Activated CD8-positive, alpha-beta T cell treated with anti-CD3 and anti-CD28 coated beads, Interleukin-2, amount 10 ng/mL, durations not matched to agents 7 days and 5 days (primary cell): ENCODE data around the gene CAMSAP2. TPM values are rescaled to one million over a fixed set of nuclear protein-coding genes. Genes with fewer than 3 reads are reported as not detected.

Experiments used
- ATAC-seq: fragments of 150-1000 bp; cut with Tn5 transposase; one replicate; pipeline ENCODE4 v1.10.0; 2021; ENCODE audit warnings: moderate library complexity
- CTCF ChIA-PET: fragments of 350-600 bp; sonication (Branson Sonifier 250); formaldehyde crosslinking; loops from one replicate; lab custom pipeline; 2021; ENCODE audit warnings: antibody characterized with exemption; lab: Charles Lee
- POLR2A ChIA-PET: fragments of 350-600 bp; sonication (Branson Sonifier 250); formaldehyde crosslinking; loops from one replicate; lab custom pipeline; 2021; ENCODE audit warnings: antibody characterized with exemption; lab: Charles Lee
- DNase-seq: peaks from one replicate; pipeline ENCODE4 v3.0.0-alpha.2; 2020
- H3K27ac Mint-ChIP-seq: one replicate; pipeline ENCODE4 v1.8.0; 2021; ENCODE audit warnings: mild to moderate bottlenecking, mixed read lengths
- H3K27me3 Mint-ChIP-seq: one replicate; pipeline ENCODE4 v1.8.0; 2021; ENCODE audit warnings: low read depth, mixed read lengths
- H3K36me3 Mint-ChIP-seq: one replicate; pipeline ENCODE4 v1.8.0; 2021; ENCODE audit warnings: low read depth, mixed read lengths
- H3K4me1 Mint-ChIP-seq: one replicate; pipeline ENCODE4 v1.8.0; 2021; ENCODE audit warnings: low read depth, mixed read lengths
- H3K4me3 Mint-ChIP-seq: one replicate; pipeline ENCODE4 v1.8.0; 2021; ENCODE audit warnings: mild to moderate bottlenecking, mixed read lengths
- H3K9me3 Mint-ChIP-seq: one replicate; pipeline ENCODE4 v1.8.0; 2022; ENCODE audit warnings: mixed read lengths; ENCODE audit not compliant: insufficient read depth
- total RNA-seq, 2 experiments: library from RNA; stranded (reverse); gene quantifications; one replicate each; pipeline ENCODE4 v1.2.3, GENCODE V29; 2021

Gene CAMSAP2
- total RNA-seq, 2 experiments from 2014 or later = 0.13 TPM; not detected in 1

DNA sequence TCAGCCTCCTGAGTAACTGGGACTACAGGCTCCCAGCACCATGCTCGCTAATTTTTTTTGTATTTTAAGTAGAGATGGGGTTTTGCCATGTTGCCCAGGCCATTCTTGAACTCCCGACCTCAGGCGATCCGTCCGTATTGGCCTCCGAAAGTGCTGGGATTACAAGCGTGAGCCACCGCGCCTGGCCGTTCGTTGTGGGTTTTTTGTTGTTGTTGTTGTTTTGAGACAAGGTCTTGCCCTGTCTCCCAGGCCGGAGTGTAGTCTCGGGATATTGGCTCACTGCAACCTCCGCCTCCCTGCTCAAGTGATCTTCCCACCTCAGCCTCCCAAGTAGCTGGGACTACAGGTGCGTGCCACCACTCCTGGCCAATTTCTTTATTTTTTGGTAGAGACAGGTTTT, 151.3 kb downstream of the CAMSAP2 start:
- Mint-ChIP-seq H3K27me3 (peaks cover 38% of the 10 kb centered on the region), H3K4me1 (peaks cover 70% of the 10 kb centered on the region), H3K27ac (no peak overlapping the region), H3K36me3 (peaks cover 2% of the 10 kb centered on the region), H3K4me3 (no peak overlapping the region), H3K9me3 (no peaks in the 10 kb centered on the region)
- ATAC-seq = no peak
- DNase-seq = no peak
- POLR2A ChIA-PET = no interaction called here
- CTCF ChIA-PET = interaction anchor here (0.9 to 2.9 kb wide), 4 partner anchors 12 to 82 kb away, joined by 3 to 20 read pairs (median 6); no protein-coding TSS in a partner anchor

DNA sequence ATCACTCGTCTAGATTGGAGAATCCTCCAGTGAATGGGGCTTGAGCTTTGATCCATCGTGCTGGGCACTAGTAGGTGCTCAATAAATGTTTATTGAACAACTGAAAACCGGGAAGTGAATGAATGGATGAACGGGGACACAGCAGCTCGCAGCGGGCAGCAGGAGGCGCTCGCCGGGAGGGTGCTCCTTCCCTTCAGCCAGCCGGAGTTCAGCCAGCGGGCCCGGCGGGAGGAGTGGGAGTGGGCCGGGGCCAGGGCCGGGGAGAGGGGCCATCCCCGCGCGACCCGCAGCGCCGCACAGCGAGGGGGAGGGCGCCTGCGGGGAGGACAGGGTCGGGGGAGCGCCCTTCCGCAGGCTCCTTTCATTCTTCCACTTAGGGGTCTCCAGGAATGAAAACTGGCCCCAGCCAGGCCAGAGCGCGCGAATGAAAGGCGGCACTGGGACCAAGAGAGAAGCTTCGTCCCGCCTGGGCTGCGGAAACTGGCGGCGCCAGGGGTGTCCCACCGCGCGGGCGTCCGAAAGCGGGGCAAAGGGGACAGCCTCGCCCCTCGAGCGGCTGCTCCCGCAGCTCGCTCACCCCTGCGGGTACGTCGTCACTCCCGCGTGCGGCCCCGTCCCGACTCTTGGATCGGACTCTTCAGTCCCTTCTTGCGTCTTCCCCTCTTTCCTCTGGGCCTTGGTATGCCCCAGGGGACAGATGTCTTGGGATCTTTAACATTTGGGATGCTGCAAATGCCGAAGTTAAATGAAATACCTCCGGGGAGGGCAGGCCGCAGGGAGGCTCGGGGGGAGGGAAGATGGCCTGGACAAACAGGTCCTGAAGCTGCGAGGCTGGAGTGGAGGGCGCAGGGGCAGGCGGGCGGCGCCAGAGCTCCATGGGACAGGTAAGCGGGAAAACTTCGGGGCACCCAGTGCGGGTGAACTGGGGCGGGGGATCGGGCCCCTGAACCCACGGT, 152.4 kb downstream of the CAMSAP2 start:
- peak overlapping the region; percentile 64 for H3K4me3 Mint-ChIP-seq
- CTCF ChIA-PET = interaction anchor here (0.5 to 2.2 kb wide), 5 partner anchors 13 to 81 kb away, joined by 3 to 6 read pairs (median 3); no protein-coding TSS in a partner anchor
- H3K27me3 Mint-ChIP-seq = peaks cover 38% of the 10 kb centered on the region
- H3K36me3 Mint-ChIP-seq = peaks cover 2% of the 10 kb centered on the region
- DNase-seq = no peak
- no peaks in the 10 kb centered on the region for H3K9me3 Mint-ChIP-seq
- H3K4me1 Mint-ChIP-seq = peaks cover 62% of the 10 kb centered on the region
- no peak overlapping the region for H3K27ac Mint-ChIP-seq
- peak; percentile 8 for ATAC-seq
- POLR2A ChIA-PET = no interaction called here

DNA sequence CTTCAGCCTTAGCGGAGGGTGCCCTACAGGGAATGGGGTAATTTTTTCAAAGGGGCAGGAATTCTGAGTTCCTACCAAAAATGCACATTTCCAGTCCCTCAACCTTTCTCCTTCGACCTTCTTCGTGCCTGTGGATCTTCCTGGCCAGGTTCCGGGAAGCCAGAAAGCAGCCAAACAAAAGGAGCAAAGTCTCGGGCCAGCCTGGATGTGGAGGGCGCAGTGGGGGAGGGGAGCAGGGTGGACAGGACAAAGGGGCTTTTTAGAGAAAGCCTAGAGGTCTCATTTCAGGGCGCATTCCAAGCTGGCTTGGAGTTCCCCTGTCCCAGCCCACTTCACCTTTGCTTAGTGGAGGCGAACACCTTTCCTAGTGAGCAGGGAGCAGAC, 153.1 kb downstream of the CAMSAP2 start:
- Mint-ChIP-seq H3K27ac (no peak overlapping the region), H3K4me3 (peak overlapping the region; percentile 63), H3K4me1 (peaks cover 56% of the 10 kb centered on the region), H3K27me3 (peaks cover 38% of the 10 kb centered on the region), H3K36me3 (peaks cover 2% of the 10 kb centered on the region), H3K9me3 (no peaks in the 10 kb centered on the region)
- ATAC-seq (no peak), DNase-seq (no peak)
- POLR2A ChIA-PET = no interaction called here
- CTCF ChIA-PET = interaction anchor here (1.6 to 2.2 kb wide), 2 partner anchors 14 to 80 kb away, joined by 3 to 6 read pairs; no protein-coding TSS in a partner anchor

DNA sequence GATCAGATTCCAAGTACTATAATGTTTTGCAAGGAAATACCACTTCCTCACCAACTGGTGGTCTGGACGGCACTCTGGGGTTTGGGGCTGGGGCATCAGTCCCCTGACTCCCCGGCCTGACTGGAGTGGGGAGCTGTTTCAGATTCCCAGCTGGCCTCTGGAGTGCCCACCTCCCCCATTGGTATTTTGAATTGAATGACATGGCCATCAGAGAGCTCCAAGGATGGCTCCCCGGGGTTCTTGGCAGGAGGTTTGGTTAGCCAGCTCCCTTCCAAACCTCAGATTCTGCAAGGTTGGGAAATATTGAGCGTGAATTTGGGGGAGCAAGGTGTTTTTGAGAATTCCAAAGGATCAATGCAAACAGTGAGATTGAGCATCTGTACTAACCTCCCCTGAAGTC, 153.9 kb downstream of the CAMSAP2 start:
- ChIA-PET POLR2A (no interaction called here), CTCF (interaction anchor here (0.6 to 2.2 kb wide), 2 partner anchors 80 to 270 kb away, joined by 3 to 6 read pairs; no protein-coding TSS in a partner anchor)
- H3K36me3 Mint-ChIP-seq = peaks cover 2% of the 10 kb centered on the region
- H3K4me1 Mint-ChIP-seq = peaks cover 50% of the 10 kb centered on the region
- no peak overlapping the region for H3K4me3 Mint-ChIP-seq
- H3K9me3 Mint-ChIP-seq = no peaks in the 10 kb centered on the region
- no peak for DNase-seq
- H3K27ac Mint-ChIP-seq = no peak overlapping the region
- peaks cover 40% of the 10 kb centered on the region for H3K27me3 Mint-ChIP-seq
- no peak for ATAC-seq

DNA sequence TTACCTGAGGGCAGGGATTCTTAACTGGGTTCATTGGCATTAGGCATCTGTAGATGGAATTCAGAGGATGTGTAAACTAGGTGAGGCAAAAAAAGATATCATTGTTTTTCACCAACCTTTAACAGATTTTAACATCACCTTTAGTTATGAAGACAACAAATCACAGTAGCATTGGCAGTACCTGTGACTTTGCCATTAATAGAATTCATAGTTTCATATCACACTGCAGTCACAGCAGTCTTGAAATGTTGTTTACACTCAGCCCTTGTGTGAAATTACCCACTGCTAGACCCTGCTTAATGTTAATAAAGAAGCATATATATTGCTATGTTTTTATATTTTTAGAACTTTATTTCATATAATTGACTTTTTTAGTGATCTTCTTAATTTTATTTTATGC, 154.3 kb downstream of the CAMSAP2 start:
- Mint-ChIP-seq H3K27ac (no peak overlapping the region), H3K9me3 (no peaks in the 10 kb centered on the region), H3K4me1 (peaks cover 46% of the 10 kb centered on the region), H3K36me3 (peaks cover 2% of the 10 kb centered on the region), H3K4me3 (no peak overlapping the region), H3K27me3 (peaks cover 43% of the 10 kb centered on the region)
- CTCF ChIA-PET = interaction anchor here (0.6 kb wide), 1 partner anchor 271 kb away, joined by 3 read pairs; no protein-coding TSS in a partner anchor
- DNase-seq (no peak), ATAC-seq (no peak)
- POLR2A ChIA-PET = no interaction called here

DNA sequence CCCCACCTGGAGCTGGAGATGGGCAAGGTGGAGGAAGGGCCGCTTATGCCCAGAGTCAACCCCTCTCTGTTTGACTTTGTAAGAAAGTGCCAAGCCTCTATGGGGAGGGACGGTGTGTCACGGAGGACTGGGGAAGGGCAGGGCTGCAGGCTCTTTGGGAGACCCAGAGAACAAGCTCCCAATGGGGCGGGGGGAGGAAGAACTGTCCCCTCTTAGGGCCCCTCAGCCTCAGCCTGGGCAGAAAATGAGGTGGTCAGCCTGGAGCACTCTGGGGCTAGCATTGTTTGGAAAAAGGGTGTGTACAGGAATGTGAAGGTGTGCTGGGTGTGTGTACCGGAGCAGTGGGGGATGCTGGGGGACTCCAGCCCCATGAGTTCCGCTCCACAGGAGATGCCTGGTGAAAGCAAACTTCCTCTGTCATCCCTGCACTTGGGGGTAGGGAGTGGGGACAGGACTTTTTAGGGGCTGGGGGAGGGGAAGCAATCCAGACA, 154.8 kb downstream of the CAMSAP2 start:
- DNase-seq (no peak), ATAC-seq (no peak)
- H3K36me3 Mint-ChIP-seq = peaks cover 2% of the 10 kb centered on the region
- no peak overlapping the region for H3K27ac Mint-ChIP-seq
- ChIA-PET POLR2A (no interaction called here), CTCF (no interaction called here)
- H3K27me3 Mint-ChIP-seq = peaks cover 46% of the 10 kb centered on the region
- H3K4me3 Mint-ChIP-seq = no peak overlapping the region
- H3K9me3 Mint-ChIP-seq = no peaks in the 10 kb centered on the region
- peaks cover 41% of the 10 kb centered on the region for H3K4me1 Mint-ChIP-seq

DNA sequence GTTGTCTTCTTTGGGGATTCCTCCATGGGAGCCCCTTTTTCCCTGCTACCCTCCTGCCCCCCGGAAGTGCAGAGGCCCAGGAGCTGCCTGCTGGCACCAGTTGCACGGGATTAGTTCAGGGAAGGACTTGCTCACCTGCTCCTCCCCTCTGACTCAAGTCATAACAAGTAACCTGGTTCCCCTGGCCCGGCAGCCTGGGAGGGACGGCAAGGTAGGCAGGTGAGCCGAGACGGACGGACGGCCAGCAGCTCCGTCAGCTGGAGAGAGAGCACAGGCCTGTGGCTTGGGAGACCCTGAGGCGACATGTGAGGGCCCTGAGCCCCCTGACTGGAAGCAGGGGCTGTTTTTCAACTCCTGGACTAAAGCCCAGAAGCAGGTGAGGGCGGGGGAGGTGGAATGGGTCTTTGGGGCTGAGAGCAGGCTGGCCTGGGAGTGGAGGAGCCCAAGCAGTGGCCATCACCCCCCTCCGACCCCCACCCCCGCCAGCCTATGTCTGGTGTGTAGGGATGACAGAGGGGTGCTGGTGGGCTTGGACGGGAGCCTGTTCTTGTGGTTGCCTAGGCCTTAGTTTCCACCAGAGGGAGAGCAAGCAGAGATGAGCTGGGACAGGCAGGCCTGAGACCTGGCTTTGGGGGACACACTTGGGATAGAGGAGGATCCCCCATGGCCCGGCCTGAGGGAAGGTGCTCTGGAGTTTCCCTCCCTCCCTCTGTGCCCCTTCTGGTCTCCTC, 156.2 kb downstream of the CAMSAP2 start, which contains the start of gene INAVA:
Gene INAVA (plus strand): TSS at position 189 of the 731 bp plus-strand sequence. CDS start 3,501 bp downstream, outside the sequence.
- no peak for DNase-seq
- no peak for ATAC-seq
- peaks cover 53% of the 10 kb centered on the region for H3K27me3 Mint-ChIP-seq
- H3K27ac Mint-ChIP-seq = no peak within 1 kb of the TSS
- H3K9me3 Mint-ChIP-seq = no peaks in the 10 kb centered on the region
- H3K4me3 Mint-ChIP-seq = no peak within 1 kb of the TSS
- peaks cover 27% of the 10 kb centered on the region for H3K4me1 Mint-ChIP-seq
- POLR2A ChIA-PET = no interaction called here
- H3K36me3 Mint-ChIP-seq = peaks cover 2% of the 10 kb centered on the region
- CTCF ChIA-PET = interaction anchor here (0.7 to 1.1 kb wide), 2 partner anchors 125 to 220 kb away, joined by 3 read pairs; no protein-coding TSS in a partner anchor

DNA sequence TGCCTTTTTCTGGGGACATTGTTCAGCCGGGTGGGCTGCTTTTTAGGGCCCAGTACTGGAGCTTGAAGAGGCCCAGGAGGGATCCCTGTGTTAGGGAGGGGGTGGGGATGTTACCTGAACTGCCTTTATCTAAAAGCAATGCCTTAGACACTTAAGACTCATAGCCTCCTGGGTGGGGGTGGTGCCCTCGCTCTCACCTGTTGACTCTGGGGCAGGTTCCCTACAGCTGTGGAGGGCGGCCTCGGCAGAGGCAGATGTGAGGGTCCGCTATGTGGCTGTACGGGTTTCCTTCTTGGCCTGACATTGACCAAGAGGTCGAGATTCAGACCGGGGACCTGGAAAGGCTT, 156.7 kb downstream of the CAMSAP2 start:
- ATAC-seq = no peak
- H3K27ac Mint-ChIP-seq = no peak overlapping the region
- peaks cover 21% of the 10 kb centered on the region for H3K4me1 Mint-ChIP-seq
- DNase-seq = no peak
- no peaks in the 10 kb centered on the region for H3K9me3 Mint-ChIP-seq
- CTCF ChIA-PET = interaction anchor here (0.7 kb wide), 1 partner anchor 125 kb away, joined by 3 read pairs; no protein-coding TSS in a partner anchor
- H3K27me3 Mint-ChIP-seq = peaks cover 50% of the 10 kb centered on the region
- H3K36me3 Mint-ChIP-seq = peaks cover 2% of the 10 kb centered on the region
- no peak overlapping the region for H3K4me3 Mint-ChIP-seq
- POLR2A ChIA-PET = no interaction called here

DNA sequence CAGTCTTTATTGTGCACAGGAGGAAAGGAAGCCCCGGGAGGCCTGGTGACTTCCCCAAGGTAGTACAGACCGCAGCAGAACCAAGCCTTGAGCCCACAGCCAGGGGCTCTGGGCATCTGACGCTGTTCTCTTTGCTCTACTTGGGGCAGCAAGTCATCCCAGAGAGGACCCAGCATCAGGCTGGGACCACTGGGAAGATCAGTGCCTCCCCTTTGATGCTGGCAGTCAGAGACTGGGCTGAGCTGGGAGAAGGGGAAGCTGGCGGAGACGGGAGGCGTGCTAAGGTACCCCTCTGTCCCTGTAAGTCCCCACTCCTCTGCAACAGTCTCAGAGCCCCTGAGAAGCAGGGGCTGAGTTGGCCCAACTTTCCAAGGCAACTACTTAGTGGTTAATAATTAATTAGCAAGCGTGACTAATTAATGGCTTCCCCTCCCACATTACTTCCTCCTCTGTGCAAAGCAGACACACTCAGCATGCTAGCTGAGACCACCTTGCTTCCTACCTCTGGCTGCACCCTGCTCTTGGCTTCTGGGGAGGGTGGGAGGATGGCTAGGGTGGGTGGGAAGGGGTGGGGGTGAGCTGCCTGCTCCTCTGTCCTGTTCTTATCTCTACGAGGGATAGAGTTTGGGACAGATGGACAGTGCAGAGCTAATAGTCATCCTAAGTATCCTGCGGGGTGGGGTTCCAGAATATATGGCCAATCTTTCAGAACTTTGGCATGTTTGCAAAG, 157.3 kb downstream of the CAMSAP2 start:
- Mint-ChIP-seq H3K4me1 (peaks cover 17% of the 10 kb centered on the region), H3K27me3 (peaks cover 46% of the 10 kb centered on the region), H3K9me3 (no peaks in the 10 kb centered on the region), H3K4me3 (no peak overlapping the region), H3K36me3 (no peaks in the 10 kb centered on the region), H3K27ac (no peak overlapping the region)
- ATAC-seq (no peak), DNase-seq (no peak)
- ChIA-PET CTCF (interaction anchor here (0.7 kb wide), 1 partner anchor 124 kb away, joined by 3 read pairs; no protein-coding TSS in a partner anchor), POLR2A (interaction anchor here (0.6 kb wide), 1 partner anchor 131 kb away, joined by 3 read pairs; no protein-coding TSS in a partner anchor)

DNA sequence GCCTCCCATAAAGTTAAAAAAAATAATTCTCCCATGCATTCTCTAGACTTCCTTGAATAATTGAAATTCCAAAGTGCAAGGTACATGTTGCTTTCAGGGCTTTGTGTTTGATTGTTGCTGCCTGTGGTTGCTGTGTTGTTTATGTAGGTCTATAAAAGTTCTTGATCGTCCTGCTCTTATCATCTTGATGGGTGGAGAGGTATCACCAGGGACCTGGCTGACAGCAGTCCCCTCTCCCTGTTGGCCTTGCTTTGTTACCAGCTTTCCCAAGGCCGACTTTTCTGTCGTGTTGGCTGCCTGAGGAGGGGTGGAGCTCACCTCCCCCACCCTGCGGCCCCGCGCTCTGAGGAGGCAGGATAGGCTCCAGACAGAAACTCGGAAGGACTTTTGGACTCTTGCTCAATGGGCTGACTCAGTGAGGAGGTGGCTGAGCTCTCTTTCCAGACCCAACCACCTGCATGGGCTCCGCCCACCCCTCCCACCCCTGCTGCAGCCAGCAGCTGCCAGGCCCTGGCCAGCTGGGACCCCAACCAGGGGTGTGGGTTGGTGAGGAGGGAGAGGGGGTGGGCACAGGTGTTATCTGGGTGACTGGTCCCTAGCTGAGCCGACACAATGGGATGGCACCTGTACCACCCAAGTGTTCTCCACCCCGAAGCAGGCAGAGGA, 158.0 kb downstream of the CAMSAP2 start:
- ATAC-seq (no peak), DNase-seq (no peak)
- ChIA-PET CTCF (no interaction called here), POLR2A (interaction anchor here (0.6 to 1.6 kb wide), 2 partner anchors 9 to 131 kb away, joined by 3 to 5 read pairs; no protein-coding TSS in a partner anchor)
- Mint-ChIP-seq H3K9me3 (no peaks in the 10 kb centered on the region), H3K4me3 (no peak overlapping the region), H3K4me1 (peaks cover 13% of the 10 kb centered on the region), H3K27me3 (peaks cover 47% of the 10 kb centered on the region), H3K36me3 (no peaks in the 10 kb centered on the region), H3K27ac (no peak overlapping the region)
